SK-N-SH treated with all-trans-retinoic acid at 6 μM for 48 hours (cell line): ENCODE data around the gene LSS.

Experiments used
- ARNTL ChIP-seq: fragments of 450-650 bp; formaldehyde crosslinking; IDR thresholded peaks from 2 replicates; pipeline ENCODE4 v1.5.0; 2020; ENCODE audit warnings: low read depth, mild to moderate bottlenecking, moderate library complexity, borderline replicate concordance
- BACH2 ChIP-seq: fragments of 250-450 bp; sonication (Bioruptor Pico); IDR thresholded peaks from 2 replicates; pipeline ENCODE4 v1.9.0; 2021; ENCODE audit warnings: mild to moderate bottlenecking, borderline replicate concordance
- CSDC2 ChIP-seq: fragments of 250-450 bp; sonication (Bioruptor Pico); IDR thresholded peaks from 2 replicates; pipeline ENCODE4 v1.5.0; 2020; ENCODE audit warnings: mild to moderate bottlenecking, moderate library complexity
- RARB ChIP-seq: fragments of 250-450 bp; sonication (Bioruptor Pico); IDR thresholded peaks from 2 replicates; pipeline ENCODE4 v1.8.0; 2021; ENCODE audit warnings: mild to moderate bottlenecking, moderate library complexity
- ZFP3 ChIP-seq: fragments of 250-450 bp; sonication (Bioruptor Pico); IDR thresholded peaks from 2 replicates; pipeline ENCODE4 v1.5.0; 2020; ENCODE audit warnings: mild to moderate bottlenecking, moderate library complexity
- ZFP30 ChIP-seq: fragments of 450-650 bp; formaldehyde crosslinking; IDR thresholded peaks from 2 replicates; pipeline ENCODE4 v1.5.0; 2022; ENCODE audit warnings: mild to moderate bottlenecking, moderate library complexity
- ZNF8 ChIP-seq: fragments of 450-650 bp; formaldehyde crosslinking; IDR thresholded peaks from 2 replicates; pipeline ENCODE4 v1.5.0; 2020; ENCODE audit warnings: mild to moderate bottlenecking, moderate library complexity
- TF ChIP-seq, protein P1 (sequence below): fragments of 250-450 bp; sonication (Bioruptor Pico); IDR thresholded peaks from 2 replicates; pipeline ENCODE4 v1.8.0; 2020; ENCODE audit warnings: mild to moderate bottlenecking, moderate library complexity, borderline replicate concordance
- TF ChIP-seq, protein P2 (sequence below): fragments of 250-450 bp; sonication (Bioruptor Pico); IDR thresholded peaks from 2 replicates; pipeline ENCODE4 v1.5.0; 2020; ENCODE audit warnings: mild to moderate bottlenecking, moderate library complexity
- TF ChIP-seq, protein P3 (sequence below): fragments of 250-450 bp; sonication (Bioruptor Pico); IDR thresholded peaks from 2 replicates; pipeline ENCODE4 v1.8.0; 2021; ENCODE audit warnings: low read depth, mild to moderate bottlenecking, moderate library complexity, borderline replicate concordance

DNA sequence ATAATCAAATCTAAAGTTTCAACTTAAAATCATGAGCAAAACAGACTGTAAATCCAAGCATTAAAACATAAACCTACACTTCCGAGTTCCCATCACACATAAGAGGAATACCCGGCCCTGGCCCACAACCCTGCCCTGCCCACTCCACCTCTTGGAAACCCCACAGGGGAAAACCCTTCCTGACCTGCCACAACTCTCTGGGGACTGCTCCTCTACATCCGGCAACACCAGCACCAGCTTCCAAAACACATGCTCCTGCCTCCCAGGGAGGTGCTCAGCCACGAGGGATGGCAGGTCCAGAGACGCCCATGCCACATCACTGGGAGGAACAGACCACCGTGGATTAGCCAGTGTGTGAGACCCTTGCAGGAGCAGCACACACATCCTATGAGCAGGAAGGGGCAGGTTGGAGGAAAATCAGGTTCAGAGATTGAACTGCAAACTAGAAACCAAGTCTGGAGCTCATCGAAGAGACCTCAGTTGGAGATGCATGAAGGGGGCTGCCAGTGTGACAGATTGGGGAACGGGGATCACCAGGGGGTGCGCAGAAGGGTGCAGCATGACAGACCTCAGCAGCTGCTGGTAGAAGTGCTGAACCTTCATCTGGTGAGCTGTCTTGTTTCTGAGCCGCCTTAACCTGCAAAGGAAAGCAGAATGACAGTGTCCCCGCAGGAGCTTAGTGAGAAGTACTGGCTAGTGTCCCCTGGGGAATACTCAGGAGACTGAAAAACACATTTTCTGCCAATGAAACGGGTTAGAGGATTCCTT, 25.8 kb upstream of the LSS start:
- no peak for TF ChIP-seq ZFP3 (CRISPR knock-in tag)
- TF ChIP-seq, protein P1, sequence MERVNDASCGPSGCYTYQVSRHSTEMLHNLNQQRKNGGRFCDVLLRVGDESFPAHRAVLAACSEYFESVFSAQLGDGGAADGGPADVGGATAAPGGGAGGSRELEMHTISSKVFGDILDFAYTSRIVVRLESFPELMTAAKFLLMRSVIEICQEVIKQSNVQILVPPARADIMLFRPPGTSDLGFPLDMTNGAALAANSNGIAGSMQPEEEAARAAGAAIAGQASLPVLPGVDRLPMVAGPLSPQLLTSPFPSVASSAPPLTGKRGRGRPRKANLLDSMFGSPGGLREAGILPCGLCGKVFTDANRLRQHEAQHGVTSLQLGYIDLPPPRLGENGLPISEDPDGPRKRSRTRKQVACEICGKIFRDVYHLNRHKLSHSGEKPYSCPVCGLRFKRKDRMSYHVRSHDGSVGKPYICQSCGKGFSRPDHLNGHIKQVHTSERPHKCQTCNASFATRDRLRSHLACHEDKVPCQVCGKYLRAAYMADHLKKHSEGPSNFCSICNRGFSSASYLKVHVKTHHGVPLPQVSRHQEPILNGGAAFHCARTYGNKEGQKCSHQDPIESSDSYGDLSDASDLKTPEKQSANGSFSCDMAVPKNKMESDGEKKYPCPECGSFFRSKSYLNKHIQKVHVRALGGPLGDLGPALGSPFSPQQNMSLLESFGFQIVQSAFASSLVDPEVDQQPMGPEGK: no peak
- TF ChIP-seq ZNF8 (CRISPR knock-in tag): no peak
- no peak for TF ChIP-seq ARNTL (CRISPR knock-in tag)
- TF ChIP-seq, protein P2, sequence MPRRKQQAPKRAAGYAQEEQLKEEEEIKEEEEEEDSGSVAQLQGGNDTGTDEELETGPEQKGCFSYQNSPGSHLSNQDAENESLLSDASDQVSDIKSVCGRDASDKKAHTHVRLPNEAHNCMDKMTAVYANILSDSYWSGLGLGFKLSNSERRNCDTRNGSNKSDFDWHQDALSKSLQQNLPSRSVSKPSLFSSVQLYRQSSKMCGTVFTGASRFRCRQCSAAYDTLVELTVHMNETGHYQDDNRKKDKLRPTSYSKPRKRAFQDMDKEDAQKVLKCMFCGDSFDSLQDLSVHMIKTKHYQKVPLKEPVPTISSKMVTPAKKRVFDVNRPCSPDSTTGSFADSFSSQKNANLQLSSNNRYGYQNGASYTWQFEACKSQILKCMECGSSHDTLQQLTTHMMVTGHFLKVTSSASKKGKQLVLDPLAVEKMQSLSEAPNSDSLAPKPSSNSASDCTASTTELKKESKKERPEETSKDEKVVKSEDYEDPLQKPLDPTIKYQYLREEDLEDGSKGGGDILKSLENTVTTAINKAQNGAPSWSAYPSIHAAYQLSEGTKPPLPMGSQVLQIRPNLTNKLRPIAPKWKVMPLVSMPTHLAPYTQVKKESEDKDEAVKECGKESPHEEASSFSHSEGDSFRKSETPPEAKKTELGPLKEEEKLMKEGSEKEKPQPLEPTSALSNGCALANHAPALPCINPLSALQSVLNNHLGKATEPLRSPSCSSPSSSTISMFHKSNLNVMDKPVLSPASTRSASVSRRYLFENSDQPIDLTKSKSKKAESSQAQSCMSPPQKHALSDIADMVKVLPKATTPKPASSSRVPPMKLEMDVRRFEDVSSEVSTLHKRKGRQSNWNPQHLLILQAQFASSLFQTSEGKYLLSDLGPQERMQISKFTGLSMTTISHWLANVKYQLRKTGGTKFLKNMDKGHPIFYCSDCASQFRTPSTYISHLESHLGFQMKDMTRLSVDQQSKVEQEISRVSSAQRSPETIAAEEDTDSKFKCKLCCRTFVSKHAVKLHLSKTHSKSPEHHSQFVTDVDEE (CRISPR knock-in tag): no peak
- no peak for TF ChIP-seq CSDC2 (CRISPR knock-in tag)
- TF ChIP-seq BACH2 (CRISPR knock-in tag): no peak
- TF ChIP-seq, protein P3, sequence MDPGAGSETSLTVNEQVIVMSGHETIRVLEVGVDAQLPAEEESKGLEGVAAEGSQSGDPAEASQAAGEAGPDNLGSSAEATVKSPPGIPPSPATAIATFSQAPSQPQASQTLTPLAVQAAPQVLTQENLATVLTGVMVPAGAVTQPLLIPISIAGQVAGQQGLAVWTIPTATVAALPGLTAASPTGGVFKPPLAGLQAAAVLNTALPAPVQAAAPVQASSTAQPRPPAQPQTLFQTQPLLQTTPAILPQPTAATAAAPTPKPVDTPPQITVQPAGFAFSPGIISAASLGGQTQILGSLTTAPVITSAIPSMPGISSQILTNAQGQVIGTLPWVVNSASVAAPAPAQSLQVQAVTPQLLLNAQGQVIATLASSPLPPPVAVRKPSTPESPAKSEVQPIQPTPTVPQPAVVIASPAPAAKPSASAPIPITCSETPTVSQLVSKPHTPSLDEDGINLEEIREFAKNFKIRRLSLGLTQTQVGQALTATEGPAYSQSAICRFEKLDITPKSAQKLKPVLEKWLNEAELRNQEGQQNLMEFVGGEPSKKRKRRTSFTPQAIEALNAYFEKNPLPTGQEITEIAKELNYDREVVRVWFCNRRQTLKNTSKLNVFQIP (CRISPR knock-in tag): no peak
- no peak for TF ChIP-seq RARB (CRISPR knock-in tag)
- no peak for TF ChIP-seq ZFP30
